ENCODE measurements around the gene PDSS2.

GRCh38 chr6:107342144-107342543 lies 117.2 kb downstream of the PDSS2 start:
- TF ChIP-seq CTCF (IDR thresholded peaks at IDR 0.05), result no peak
- no peak for TF ChIP-seq POLR2A (IDR thresholded peaks at IDR 0.05)

Data from testis (tissue), 2 donors.